Endothelial cell of umbilical vein (primary cell): Measurements from ENCODE around the gene MLF1.

Experiments used
- CTCF ChIP-seq, 2 donors: IDR thresholded peaks; 1 replicate in 1 of 2; 2 replicates in 1 of 2; pipeline ENCODE4 v1.5.1; 2011; ENCODE audit warnings: low read length in 2 of 2, mild to moderate bottlenecking in 2 of 2, moderate library complexity in 2 of 2, control low read depth in 1 of 2, inconsistent platforms in 1 of 2, low read depth in 1 of 2; ENCODE audit not compliant: insufficient read depth in 1 of 2; ENCODE audit errors: extremely low read depth in 1 of 2
- EZH2 ChIP-seq: IDR thresholded peaks from 2 replicates; pipeline ENCODE4 v1.6.1; 2012; ENCODE audit warnings: borderline replicate concordance, low read depth, mild to moderate bottlenecking, moderate library complexity, low read length, inconsistent platforms; ENCODE audit not compliant: severe bottlenecking
- GATA2 ChIP-seq: IDR thresholded peaks from 2 replicates; pipeline ENCODE4 v1.7.0; 2011; ENCODE audit warnings: low read depth, mild to moderate bottlenecking, moderate library complexity, mixed read lengths, low read length; ENCODE audit not compliant: insufficient read length, insufficient read depth
- JUN ChIP-seq: IDR thresholded peaks from 2 replicates; pipeline ENCODE4 v1.6.1; 2011; ENCODE audit warnings: borderline replicate concordance, low read depth; ENCODE audit not compliant: insufficient read length, insufficient read depth
- MAX ChIP-seq: IDR thresholded peaks from 2 replicates; pipeline ENCODE4 v1.6.1; 2011; ENCODE audit not compliant: insufficient read depth, insufficient read length
- POLR2A ChIP-seq: IDR thresholded peaks from 2 replicates; pipeline ENCODE4 v1.6.1; 2012; ENCODE audit warnings: low read depth, mild to moderate bottlenecking, control low read depth, low read length
- POLR2AphosphoS5 ChIP-seq: IDR thresholded peaks from 2 replicates; pipeline ENCODE4 v1.6.1; 2012; ENCODE audit warnings: low read depth, mild to moderate bottlenecking, control low read depth, low read length, moderate library complexity; ENCODE audit not compliant: insufficient read depth

- no peak for TF ChIP-seq CTCF (IDR thresholded peaks at IDR 0.05; ENCODE audit: extremely low read depth in 1 of 2, insufficient read depth in 1 of 2, low read depth in 1 of 2, low read length in 2 of 2)
- no peak for TF ChIP-seq POLR2AphosphoS5
- TF ChIP-seq MAX = no peak
- no peak for TF ChIP-seq POLR2A
- no peak for TF ChIP-seq EZH2
- no peak for TF ChIP-seq GATA2
- no peak for TF ChIP-seq JUN
Measured at GRCh38 chr3:158560979-158561378, 10.0 kb upstream of the MLF1 start.
